ENCODE data around the gene TIMM44.

- TF ChIP-seq CTCF (IDR thresholded peaks at IDR 0.05) (no peak), POLR2A (IDR thresholded peaks at IDR 0.05) (no peak), EP300 (IDR thresholded peaks at IDR 0.05) (no peak), POLR2AphosphoS5 (IDR thresholded peaks at IDR 0.05) (no peak)
Measured at GRCh38 chr19:7980168-7980567, 36.7 kb upstream of the TIMM44 start.

Data from gastroesophageal sphincter (tissue), 3 donors.